Liver (tissue), 9 donors: ENCODE data around the gene RAPGEF1. TPM values are rescaled to one million over a fixed set of nuclear protein-coding genes. Genes with fewer than 3 reads are reported as not detected.

Experiments
- DNase-seq: peaks from one replicate; pipeline ENCODE4 v3.0.0-alpha.2; 2017; ENCODE audit warnings: low spot score
- H3K27ac ChIP-seq, 2 donors: one replicate each; pipeline ENCODE4 v1.7.0; 2013; ENCODE audit warnings: inconsistent platforms in 2 of 2, low read length in 2 of 2, control low read depth in 1 of 2, low read depth in 1 of 2, mild to moderate bottlenecking in 1 of 2
- H3K27me3 ChIP-seq, 4 donors: one replicate each; pipeline versions ENCODE4 v1.6.1 to v1.7.0; 2013; ENCODE audit warnings: low read length in 3 of 4, inconsistent platforms in 1 of 4, mild to moderate bottlenecking in 1 of 4, moderate library complexity in 1 of 4; ENCODE audit not compliant: control insufficient read depth in 4 of 4, insufficient read depth in 4 of 4
- H3K36me3 ChIP-seq, 4 donors: one replicate each; pipeline versions ENCODE4 v1.6.1 to v1.7.0; 2013; ENCODE audit warnings: low read length in 3 of 4, mild to moderate bottlenecking in 3 of 4, low read depth in 1 of 4, moderate library complexity in 1 of 4; ENCODE audit not compliant: control insufficient read depth in 4 of 4, insufficient read depth in 3 of 4
- H3K4me1 ChIP-seq, 4 donors: one replicate each; pipeline versions ENCODE4 v1.6.1 to v1.7.0; 2013; ENCODE audit warnings: low read length in 3 of 4, mild to moderate bottlenecking in 3 of 4, moderate library complexity in 1 of 4; ENCODE audit not compliant: control insufficient read depth in 4 of 4, insufficient read depth in 4 of 4
- H3K4me3 ChIP-seq, 3 donors: one replicate each; pipeline versions ENCODE4 v1.6.1 to v1.7.0; 2013; ENCODE audit warnings: low read length in 3 of 3, control low read depth in 1 of 3, low read depth in 1 of 3, mild to moderate bottlenecking in 1 of 3
- H3K9ac ChIP-seq, 2 donors: one replicate each; pipeline ENCODE4 v1.7.0; 2013; ENCODE audit warnings: low read length in 2 of 2, mild to moderate bottlenecking in 2 of 2, moderate library complexity in 2 of 2, control low read depth in 1 of 2, low read depth in 1 of 2
- H3K9me3 ChIP-seq, 4 donors: one replicate each; pipeline versions ENCODE4 v1.6.1 to v1.7.0; 2013; ENCODE audit warnings: low read length in 3 of 4; ENCODE audit not compliant: control insufficient read depth in 4 of 4
- ATF3 ChIP-seq: IDR thresholded peaks from 2 replicates; pipeline ENCODE4 v1.6.1; 2016; ENCODE audit warnings: antibody characterized with exemption
- EGR1 ChIP-seq, 2 donors: IDR thresholded peaks; 2 replicates each; pipeline ENCODE4 v1.6.1; 2016 to 2018; ENCODE audit warnings: antibody characterized with exemption in 2 of 2, low read depth in 2 of 2
- FOXA1 ChIP-seq: IDR thresholded peaks from 2 replicates; pipeline ENCODE4 v1.6.1; 2016; ENCODE audit warnings: antibody characterized with exemption
- FOXA2 ChIP-seq: IDR thresholded peaks from 2 replicates; pipeline ENCODE4 v1.6.1; 2016; ENCODE audit warnings: antibody characterized with exemption
- GABPA ChIP-seq, 2 donors: IDR thresholded peaks in 1 of 2; conservative IDR thresholded peaks in 1 of 2; 2 replicates each; pipeline ENCODE4 v1.6.1; 2016; ENCODE audit warnings: antibody characterized with exemption in 2 of 2, mild to moderate bottlenecking in 1 of 2, moderate library complexity in 1 of 2
- HNF4A ChIP-seq, 2 donors: conservative IDR thresholded peaks; 2 replicates each; pipeline ENCODE4 v1.6.1; 2016; ENCODE audit warnings: antibody characterized with exemption in 2 of 2, mild to moderate bottlenecking in 2 of 2
- HNF4G ChIP-seq: IDR thresholded peaks from 2 replicates; pipeline ENCODE4 v1.6.1; 2016; ENCODE audit warnings: antibody characterized with exemption
- NR2F2 ChIP-seq: IDR thresholded peaks from 2 replicates; pipeline ENCODE4 v1.6.1; 2016; ENCODE audit warnings: antibody characterized with exemption
- RAD21 ChIP-seq, 2 donors: IDR thresholded peaks; 2 replicates each; pipeline ENCODE4 v1.6.1; 2016; ENCODE audit warnings: antibody characterized with exemption in 2 of 2, mild to moderate bottlenecking in 2 of 2
- RXRA ChIP-seq, 2 donors: IDR thresholded peaks; 2 replicates each; pipeline ENCODE4 v1.6.1; 2017 to 2018; ENCODE audit warnings: antibody characterized with exemption in 2 of 2, mild to moderate bottlenecking in 1 of 2
- SP1 ChIP-seq: IDR thresholded peaks from 2 replicates; pipeline ENCODE4 v1.6.1; 2018; ENCODE audit warnings: antibody characterized with exemption, mild to moderate bottlenecking
- TAF1 ChIP-seq: conservative IDR thresholded peaks from 2 replicates; pipeline ENCODE4 v1.6.1; 2016; ENCODE audit warnings: antibody characterized with exemption, mild to moderate bottlenecking
- YY1 ChIP-seq: IDR thresholded peaks from 2 replicates; pipeline ENCODE4 v1.6.1; 2016; ENCODE audit warnings: antibody characterized with exemption, mild to moderate bottlenecking
- WGBS: extraction: QIAGEN DNeasy Blood & Tissue Kit; methylation state at CpG from one replicate; pipeline ENCODE4 v1.1.7; 2013; 5-methylcytosine and 5-hydroxymethylcytosine counted together
- polyA plus RNA-seq, 2 donors: library from polyadenylated mRNA; stranded (reverse) in 1 of 2; unstranded in 1 of 2; fragments of 200-250 nt in 1 of 2; fragments of >200 nt in 1 of 2; fragmentation: Nextera tagmentation in 1 of 2; extraction: Ambion mirVana in 1 of 2; gene quantifications; one replicate each; pipeline versions ENCODE4 v1.2.1 to v1.2.3, GENCODE V29; 2013 to 2015
- total RNA-seq, 2 donors: library from RNA; depleted of rRNA; stranded (reverse); fragments of >200 nt; gene quantifications; one replicate each; pipeline ENCODE4 v1.2.3, GENCODE V29; 2014
- TF ChIP-seq, protein P1 (sequence below): IDR thresholded peaks from 2 replicates; pipeline ENCODE4 v1.6.1; 2016; ENCODE audit warnings: antibody characterized with exemption
- TF ChIP-seq, protein P2 (sequence below): fragments of 150-350 bp; IDR thresholded peaks from 2 replicates; pipeline ENCODE4 v1.5.1; 2017; ENCODE audit warnings: improper control_type of control experiment, low read depth, low read length; ENCODE audit not compliant: missing input control
- TF ChIP-seq, protein P3 (sequence below): IDR thresholded peaks from 2 replicates; pipeline ENCODE4 v1.6.1; 2016; ENCODE audit warnings: antibody characterized with exemption
- TF ChIP-seq, protein P4 (sequence below): IDR thresholded peaks from 2 replicates; pipeline ENCODE4 v1.6.1; 2016; ENCODE audit warnings: antibody characterized with exemption, mild to moderate bottlenecking
- donor health status: healthy.
- donor health status: healthy.
- donor health status: healthy.
- donor health status: healthy.
- donor health status: healthy.

RAPGEF1 gene
- total and polyA plus RNA-seq, 4 donors: 5.6 to 19.7 (median 16.8) TPM

DNA sequence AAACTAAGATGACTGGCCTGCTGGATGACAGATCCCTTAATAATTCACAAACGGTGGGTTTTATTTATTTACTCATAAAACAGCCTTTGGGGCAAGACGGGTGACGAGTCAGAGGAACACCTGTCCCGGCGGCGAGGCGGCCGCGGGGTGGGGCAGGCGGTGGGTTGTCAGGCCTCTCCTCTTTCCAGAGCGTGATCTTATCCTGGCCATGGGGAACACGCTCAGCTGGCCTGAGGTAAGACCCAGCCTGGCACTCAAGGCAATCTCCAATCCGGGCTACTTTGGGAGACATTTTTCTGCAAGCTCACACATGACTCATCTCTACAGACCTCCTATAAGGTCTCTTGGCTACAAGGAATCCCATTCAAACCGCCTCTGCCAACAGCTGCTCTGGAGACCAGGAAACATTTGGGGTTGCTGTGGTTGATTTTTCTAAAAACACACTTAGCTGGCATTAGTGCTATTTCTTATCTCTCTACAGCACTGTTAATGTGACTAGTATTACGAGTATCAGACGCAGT is 6.3 kb downstream of the RAPGEF1 start:
- no peak for DNase-seq
- 71% methylated on average over 16 of the region's 16 CpGs for WGBS
- H3K9me3 ChIP-seq: no peaks in the 10 kb centered on the region
- TF ChIP-seq SP1 (no peak), FOXA1 (no peak), RXRA (IDR thresholded peaks at IDR 0.05) (no peak), FOXA2 (no peak), NR2F2 (no peak), GABPA (IDR thresholded peaks at IDR 0.05 in 1 of 2, conservative IDR thresholded peaks at IDR 0.05 in 1 of 2) (no peak), YY1 (no peak), HNF4A (conservative IDR thresholded peaks at IDR 0.05) (no peak)
- TF ChIP-seq, protein P1, sequence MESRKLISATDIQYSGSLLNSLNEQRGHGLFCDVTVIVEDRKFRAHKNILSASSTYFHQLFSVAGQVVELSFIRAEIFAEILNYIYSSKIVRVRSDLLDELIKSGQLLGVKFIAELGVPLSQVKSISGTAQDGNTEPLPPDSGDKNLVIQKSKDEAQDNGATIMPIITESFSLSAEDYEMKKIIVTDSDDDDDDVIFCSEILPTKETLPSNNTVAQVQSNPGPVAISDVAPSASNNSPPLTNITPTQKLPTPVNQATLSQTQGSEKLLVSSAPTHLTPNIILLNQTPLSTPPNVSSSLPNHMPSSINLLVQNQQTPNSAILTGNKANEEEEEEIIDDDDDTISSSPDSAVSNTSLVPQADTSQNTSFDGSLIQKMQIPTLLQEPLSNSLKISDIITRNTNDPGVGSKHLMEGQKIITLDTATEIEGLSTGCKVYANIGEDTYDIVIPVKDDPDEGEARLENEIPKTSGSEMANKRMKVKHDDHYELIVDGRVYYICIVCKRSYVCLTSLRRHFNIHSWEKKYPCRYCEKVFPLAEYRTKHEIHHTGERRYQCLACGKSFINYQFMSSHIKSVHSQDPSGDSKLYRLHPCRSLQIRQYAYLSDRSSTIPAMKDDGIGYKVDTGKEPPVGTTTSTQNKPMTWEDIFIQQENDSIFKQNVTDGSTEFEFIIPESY: no peak
- no peaks in the 10 kb centered on the region for H3K36me3 ChIP-seq
- H3K27ac ChIP-seq: peak overlapping the region; percentile 72 to 81
- H3K27me3 ChIP-seq: no peaks in the 10 kb centered on the region
- peak overlapping the region in 1 of 2 donors; percentile 23 for H3K9ac ChIP-seq
- no peak overlapping the region for H3K4me3 ChIP-seq
- H3K4me1 ChIP-seq: peaks cover 27 to 70% (median 62%) of the 10 kb centered on the region in 4 donors

DNA sequence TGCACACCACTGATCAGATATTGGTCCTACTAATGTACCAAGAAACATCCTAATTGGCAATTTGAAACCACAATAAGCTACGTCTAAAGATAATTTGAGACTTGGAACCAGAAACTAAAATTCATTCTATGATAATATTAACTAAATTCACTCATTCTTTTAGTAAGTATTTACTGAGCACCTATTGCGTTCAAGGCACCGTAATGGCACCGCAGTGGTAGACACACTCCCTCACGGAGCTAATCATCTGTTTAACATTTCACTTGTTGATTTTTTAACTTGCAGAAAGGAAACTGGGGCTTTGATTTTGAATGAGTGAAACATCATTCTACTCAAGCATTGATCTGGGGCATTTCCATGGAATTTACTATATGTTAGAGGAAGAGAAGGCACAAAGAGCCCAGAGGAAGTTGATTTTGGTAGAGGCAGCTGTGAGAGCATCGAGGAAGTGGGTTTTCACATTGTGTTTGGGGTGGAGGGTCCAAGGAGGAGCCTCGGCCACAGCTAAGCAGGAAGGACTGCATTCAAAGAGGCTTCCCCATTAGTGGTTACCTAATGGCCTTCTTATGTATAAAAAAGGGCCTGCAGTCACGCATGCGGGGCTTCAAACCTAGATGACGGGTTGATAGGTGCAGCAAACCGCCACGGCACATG is 7.1 kb downstream of the RAPGEF1 start:
- Histone ChIP-seq H3K4me1 (peaks cover 24 to 72% (median 62%) of the 10 kb centered on the region in 4 donors), H3K4me3 (no peak overlapping the region), H3K9me3 (no peaks in the 10 kb centered on the region), H3K9ac (no peak overlapping the region), H3K36me3 (no peaks in the 10 kb centered on the region), H3K27ac (peak overlapping the region; percentile 58 to 64), H3K27me3 (no peaks in the 10 kb centered on the region)
- TF ChIP-seq, protein P2, sequence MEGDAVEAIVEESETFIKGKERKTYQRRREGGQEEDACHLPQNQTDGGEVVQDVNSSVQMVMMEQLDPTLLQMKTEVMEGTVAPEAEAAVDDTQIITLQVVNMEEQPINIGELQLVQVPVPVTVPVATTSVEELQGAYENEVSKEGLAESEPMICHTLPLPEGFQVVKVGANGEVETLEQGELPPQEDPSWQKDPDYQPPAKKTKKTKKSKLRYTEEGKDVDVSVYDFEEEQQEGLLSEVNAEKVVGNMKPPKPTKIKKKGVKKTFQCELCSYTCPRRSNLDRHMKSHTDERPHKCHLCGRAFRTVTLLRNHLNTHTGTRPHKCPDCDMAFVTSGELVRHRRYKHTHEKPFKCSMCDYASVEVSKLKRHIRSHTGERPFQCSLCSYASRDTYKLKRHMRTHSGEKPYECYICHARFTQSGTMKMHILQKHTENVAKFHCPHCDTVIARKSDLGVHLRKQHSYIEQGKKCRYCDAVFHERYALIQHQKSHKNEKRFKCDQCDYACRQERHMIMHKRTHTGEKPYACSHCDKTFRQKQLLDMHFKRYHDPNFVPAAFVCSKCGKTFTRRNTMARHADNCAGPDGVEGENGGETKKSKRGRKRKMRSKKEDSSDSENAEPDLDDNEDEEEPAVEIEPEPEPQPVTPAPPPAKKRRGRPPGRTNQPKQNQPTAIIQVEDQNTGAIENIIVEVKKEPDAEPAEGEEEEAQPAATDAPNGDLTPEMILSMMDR: no peak
- no peak for TF ChIP-seq RAD21 (IDR thresholded peaks at IDR 0.05)
- TF ChIP-seq, protein P3, sequence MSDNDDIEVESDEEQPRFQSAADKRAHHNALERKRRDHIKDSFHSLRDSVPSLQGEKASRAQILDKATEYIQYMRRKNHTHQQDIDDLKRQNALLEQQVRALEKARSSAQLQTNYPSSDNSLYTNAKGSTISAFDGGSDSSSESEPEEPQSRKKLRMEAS: no peak
- no peak for TF ChIP-seq NR2F2
- no peak for TF ChIP-seq EGR1 (IDR thresholded peaks at IDR 0.05; ENCODE audit: low read depth in 2 of 2)
- no peak for TF ChIP-seq TAF1
- DNase-seq: no peak
- WGBS: 84% methylated on average over 12 of the region's 12 CpGs

GRCh38 chr9:131732061-131732526 is 7.8 kb downstream of the RAPGEF1 start:
- Histone ChIP-seq H3K9ac (peak overlapping the region in 1 of 2 donors; percentile 49), H3K27me3 (no peaks in the 10 kb centered on the region), H3K27ac (peak overlapping the region; percentile 58 to 64), H3K4me3 (no peak overlapping the region), H3K36me3 (no peaks in the 10 kb centered on the region), H3K9me3 (no peaks in the 10 kb centered on the region), H3K4me1 (peaks cover 27 to 75% (median 64%) of the 10 kb centered on the region in 4 donors)
- WGBS: 33% methylated on average over 8 of the region's 8 CpGs
- no peak for DNase-seq
- TF ChIP-seq HNF4G (no peak), ATF3 (peak; percentile 15), EGR1 (IDR thresholded peaks at IDR 0.05; ENCODE audit: low read depth in 2 of 2) (no peak), YY1 (peak; percentile 65), NR2F2 (no peak)
- TF ChIP-seq, protein P4, sequence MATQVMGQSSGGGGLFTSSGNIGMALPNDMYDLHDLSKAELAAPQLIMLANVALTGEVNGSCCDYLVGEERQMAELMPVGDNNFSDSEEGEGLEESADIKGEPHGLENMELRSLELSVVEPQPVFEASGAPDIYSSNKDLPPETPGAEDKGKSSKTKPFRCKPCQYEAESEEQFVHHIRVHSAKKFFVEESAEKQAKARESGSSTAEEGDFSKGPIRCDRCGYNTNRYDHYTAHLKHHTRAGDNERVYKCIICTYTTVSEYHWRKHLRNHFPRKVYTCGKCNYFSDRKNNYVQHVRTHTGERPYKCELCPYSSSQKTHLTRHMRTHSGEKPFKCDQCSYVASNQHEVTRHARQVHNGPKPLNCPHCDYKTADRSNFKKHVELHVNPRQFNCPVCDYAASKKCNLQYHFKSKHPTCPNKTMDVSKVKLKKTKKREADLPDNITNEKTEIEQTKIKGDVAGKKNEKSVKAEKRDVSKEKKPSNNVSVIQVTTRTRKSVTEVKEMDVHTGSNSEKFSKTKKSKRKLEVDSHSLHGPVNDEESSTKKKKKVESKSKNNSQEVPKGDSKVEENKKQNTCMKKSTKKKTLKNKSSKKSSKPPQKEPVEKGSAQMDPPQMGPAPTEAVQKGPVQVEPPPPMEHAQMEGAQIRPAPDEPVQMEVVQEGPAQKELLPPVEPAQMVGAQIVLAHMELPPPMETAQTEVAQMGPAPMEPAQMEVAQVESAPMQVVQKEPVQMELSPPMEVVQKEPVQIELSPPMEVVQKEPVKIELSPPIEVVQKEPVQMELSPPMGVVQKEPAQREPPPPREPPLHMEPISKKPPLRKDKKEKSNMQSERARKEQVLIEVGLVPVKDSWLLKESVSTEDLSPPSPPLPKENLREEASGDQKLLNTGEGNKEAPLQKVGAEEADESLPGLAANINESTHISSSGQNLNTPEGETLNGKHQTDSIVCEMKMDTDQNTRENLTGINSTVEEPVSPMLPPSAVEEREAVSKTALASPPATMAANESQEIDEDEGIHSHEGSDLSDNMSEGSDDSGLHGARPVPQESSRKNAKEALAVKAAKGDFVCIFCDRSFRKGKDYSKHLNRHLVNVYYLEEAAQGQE: no peak
- TF ChIP-seq, protein P2: no peak
